ENCODE measurements around the gene FAM25A. TPM values are rescaled to one million over a fixed set of nuclear protein-coding genes. Genes with fewer than 3 reads are reported as not detected.
"Not testable (repeated sequence)": the region's sequence is repeated elsewhere in the genome, so short reads cannot be mapped to it uniquely, and the experiment has no call there.

FAM25A gene
- total RNA-seq, 1 donor from 2014 or later = not detected

DNA sequence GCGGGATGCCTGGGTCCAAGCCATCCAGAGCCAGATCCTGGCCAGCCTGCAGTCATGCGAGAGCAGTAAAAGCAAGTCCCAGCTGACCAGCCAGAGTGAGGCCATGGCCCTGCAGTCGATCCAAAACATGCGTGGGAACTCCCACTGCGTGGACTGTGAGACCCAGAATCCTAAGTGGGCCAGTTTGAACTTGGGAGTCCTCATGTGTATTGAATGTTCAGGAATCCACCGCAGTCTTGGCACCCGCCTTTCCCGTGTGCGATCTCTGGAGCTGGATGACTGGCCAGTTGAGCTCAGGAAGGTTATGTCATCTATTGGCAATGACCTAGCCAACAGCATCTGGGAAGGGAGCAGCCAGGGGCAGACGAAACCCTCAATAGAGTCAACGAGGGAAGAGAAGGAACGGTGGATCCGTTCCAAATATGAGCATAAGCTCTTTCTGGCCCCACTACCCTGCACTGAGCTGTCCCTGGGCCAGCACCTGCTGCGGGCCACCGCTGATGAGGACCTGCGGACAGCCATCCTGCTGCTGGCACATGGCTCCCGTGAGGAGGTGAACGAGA, 10.9 kb upstream of the FAM25A start:
- DNase-seq (ENCODE audit: low read depth in 2 of 2) = not testable (repeated sequence)

- not testable (repeated sequence) for DNase-seq (ENCODE audit: low read depth in 2 of 2)
Observed at GRCh38 chr10:87013528-87013927, 6.6 kb upstream of the FAM25A start.

GRCh38 chr10:87014986-87015716, 4.9 kb upstream of the FAM25A start:
- DNase-seq (ENCODE audit: low read depth in 2 of 2) = not testable (repeated sequence)

- not testable (repeated sequence) for DNase-seq (ENCODE audit: low read depth in 2 of 2)
Observed at GRCh38 chr10:87018127-87018526, 2.0 kb upstream of the FAM25A start.

- not testable (repeated sequence) for DNase-seq (ENCODE audit: low read depth in 2 of 2)
Observed at GRCh38 chr10:87019066-87019465, 1.0 kb upstream of the FAM25A start.

DNA sequence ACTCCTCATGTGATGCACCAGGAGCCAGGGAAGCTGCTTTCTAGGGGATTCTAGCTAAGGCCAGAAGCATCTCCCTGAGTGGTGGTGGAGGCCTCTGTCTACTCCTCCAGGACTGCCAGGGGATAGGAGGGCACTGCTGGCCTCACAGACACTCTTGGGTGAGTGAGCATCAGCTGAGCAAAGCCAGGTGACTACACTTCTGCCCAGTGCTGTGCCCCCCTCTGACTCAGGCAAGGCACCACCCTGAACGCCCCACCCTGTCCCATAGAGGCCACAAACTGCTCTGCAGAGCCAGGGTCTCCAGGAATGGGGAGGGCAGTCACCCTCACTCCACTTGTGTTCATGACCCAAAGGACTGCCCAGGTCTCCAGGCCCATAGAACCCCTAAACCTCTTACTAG, 590 bp upstream of the FAM25A start:
- not testable (repeated sequence) for DNase-seq (ENCODE audit: low read depth in 2 of 2)

- peak in 1 of 2 donors; percentile 83 for DNase-seq (ENCODE audit: low read depth in 2 of 2)
Observed at GRCh38 chr10:87025285-87025958, 5.3 kb downstream of the FAM25A start.

DNA sequence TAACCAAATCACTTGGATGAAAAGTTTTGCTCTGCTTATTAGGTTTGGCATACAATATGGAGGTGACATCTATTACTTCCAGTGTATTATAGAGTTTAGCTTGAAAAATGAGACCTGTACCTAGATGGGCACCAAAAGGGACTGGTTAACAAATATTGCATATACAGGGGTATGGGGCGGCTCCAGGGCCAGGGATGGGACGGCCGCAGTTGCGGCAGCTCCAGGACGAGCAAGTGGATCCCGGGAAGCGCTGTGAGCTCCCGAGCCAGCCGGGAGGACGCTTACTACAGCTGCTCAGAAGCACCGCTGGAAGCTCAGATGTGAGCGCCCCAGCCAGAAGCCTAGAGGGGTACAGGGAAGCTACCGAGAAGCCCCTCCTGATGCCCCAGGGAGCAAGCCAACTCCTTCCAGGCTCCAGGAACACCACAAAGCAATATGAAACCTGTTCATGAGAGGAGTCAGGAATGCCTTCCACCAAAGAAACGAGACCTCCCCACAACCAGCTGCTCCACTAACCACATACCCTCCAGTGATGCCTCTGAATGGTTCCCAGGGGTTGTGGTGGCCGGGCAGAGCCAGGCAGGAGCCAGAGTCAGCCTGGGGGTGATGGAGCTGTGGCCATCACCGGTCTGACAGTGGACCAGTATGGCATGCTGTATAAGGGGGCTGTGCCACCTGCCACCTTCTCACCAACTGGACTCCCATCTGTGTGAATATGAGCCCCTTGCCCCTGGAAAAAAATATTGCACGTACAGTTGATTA, 6.8 kb downstream of the FAM25A start:
- DNase-seq (ENCODE audit: low read depth in 2 of 2) = not testable (repeated sequence)

- not testable (repeated sequence) for DNase-seq (ENCODE audit: low read depth in 2 of 2)
Observed at GRCh38 chr10:87030419-87030818, 10.3 kb downstream of the FAM25A start.

GRCh38 chr10:87030912-87031635, 11.0 kb downstream of the FAM25A start:
- no peak for DNase-seq (ENCODE audit: low read depth in 2 of 2)

DNA sequence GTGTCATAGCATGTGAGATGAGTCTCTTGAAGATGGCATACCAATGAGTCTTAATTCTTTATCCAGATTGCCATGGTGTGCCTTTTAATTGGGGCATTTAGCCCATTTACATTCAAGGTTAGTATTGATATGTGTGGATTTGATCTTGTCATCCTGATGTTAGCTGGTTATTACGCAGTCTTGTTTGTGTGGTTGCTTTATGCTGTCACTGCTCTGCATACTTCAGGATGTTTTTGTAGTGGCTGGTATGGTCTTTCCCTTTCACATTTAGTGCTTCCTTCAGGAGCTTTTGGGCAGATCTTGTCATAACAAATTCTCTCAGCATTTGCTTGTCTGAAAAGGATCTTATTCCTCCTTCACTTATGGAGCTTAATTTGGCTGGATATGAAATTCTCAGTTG, 16.5 kb downstream of the FAM25A start:
- DNase-seq (ENCODE audit: low read depth in 2 of 2) = no peak

- DNase-seq (ENCODE audit: low read depth in 2 of 2) = no peak
Observed at GRCh38 chr10:87038286-87038717, 18.2 kb downstream of the FAM25A start.

DNA sequence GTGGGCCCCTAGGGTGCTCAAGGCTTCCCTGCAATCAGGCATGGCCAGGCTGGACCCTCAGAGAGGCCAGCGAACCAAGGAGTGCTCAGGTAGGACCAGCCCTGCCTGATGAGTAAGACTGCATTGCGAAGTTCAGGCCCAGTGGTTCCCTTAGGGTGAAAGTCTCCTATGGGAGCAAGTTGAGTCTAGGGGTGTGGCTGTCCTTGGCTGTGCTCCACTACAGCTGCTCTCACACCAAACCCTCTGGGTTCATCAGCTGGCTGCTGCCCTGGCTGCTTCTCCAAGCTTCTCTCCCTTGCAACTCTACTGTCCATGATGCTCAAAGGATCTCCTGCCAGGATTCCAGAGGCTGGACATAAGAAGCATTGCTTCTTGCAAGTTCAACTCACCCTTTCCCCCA, 18.7 kb downstream of the FAM25A start:
- DNase-seq (ENCODE audit: low read depth in 2 of 2) = no peak

DNA sequence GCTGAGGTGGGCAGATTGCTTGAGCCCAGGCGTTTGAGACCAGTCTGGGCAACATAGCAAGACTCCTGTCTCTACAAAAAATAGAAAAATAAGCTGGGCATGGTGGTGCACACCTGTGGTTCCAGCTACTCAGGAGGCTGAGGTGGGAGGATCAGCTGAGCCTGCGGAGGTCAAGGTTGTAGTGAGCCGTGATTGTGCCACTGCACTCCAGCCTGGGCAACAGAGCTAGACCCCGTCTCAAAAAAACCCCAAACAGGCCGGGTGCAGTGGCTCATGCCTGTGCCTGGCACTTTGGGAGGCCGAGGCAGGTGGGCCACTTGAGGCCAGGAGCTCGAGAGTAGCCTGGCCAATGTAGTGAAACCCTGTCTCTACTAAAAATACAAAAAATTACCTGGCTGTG, 23.5 kb downstream of the FAM25A start:
- not testable (repeated sequence) for DNase-seq (ENCODE audit: low read depth in 2 of 2)

GRCh38 chr10:87045434-87045938, 25.4 kb downstream of the FAM25A start:
- no peak for DNase-seq (ENCODE audit: low read depth in 2 of 2)

DNA sequence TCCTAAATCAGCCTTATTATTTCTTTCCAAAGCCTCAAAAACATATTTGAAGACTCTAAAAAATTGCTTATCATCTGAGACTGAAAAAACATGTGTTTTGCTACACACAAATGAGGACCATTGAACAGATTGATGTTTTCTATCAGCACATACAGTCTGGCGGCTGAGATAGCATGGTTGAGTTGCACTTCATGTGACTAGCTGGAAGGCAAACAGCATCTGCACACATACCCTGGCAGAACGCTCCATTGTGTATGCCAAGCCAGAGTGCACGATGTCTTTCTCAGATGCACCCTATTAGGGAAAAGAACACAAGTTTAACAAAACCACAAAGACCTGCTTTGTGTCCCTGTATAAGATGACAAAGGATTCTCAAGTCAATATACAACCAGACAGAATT, 33.0 kb downstream of the FAM25A start:
- DNase-seq (ENCODE audit: low read depth in 2 of 2) = no peak

GRCh38 chr10:87053577-87054181, 33.6 kb downstream of the FAM25A start:
- no peak for DNase-seq (ENCODE audit: low read depth in 2 of 2)

- peak in 1 of 2 donors; percentile 73 for DNase-seq (ENCODE audit: low read depth in 2 of 2)
Observed at GRCh38 chr10:87054373-87055295, 34.5 kb downstream of the FAM25A start.

DNA sequence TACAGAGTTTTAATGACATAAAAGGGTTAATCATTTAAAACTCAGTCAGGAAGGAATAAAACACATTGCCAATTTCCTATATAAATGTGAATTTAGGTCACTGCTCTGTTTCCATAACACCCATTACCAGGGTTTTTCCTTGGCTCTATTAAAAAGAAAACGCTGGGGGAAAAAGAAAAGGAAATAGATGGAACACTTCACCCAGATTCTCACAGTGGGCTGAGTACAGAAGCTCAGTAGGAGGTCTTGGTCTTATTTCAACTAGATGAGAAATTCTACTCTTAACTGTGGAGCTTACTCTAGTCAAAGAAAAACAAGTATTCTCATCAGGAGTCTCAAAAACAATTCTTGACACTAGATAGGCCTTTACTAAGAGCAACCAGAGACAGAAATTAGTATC, 38.1 kb downstream of the FAM25A start:
- DNase-seq (ENCODE audit: low read depth in 2 of 2) = peak; percentile 4 to 60
